SU-DHL-6 (cell line): ENCODE data around the gene CACNB3.

ENCODE experiments used
- EZH2phosphoT487 ChIP-seq: fragments of 200-600 bp; sonication (generic), shearing (Covaris generic); conservative IDR thresholded peaks from 2 replicates; pipeline ENCODE4 v1.6.1; 2018; ENCODE audit warnings: mild to moderate bottlenecking, antibody characterized with exemption, low read length, moderate library complexity, mixed read lengths
- TF ChIP-seq, protein P1 (sequence below): fragments of 200-600 bp; sonication (generic); IDR thresholded peaks from one replicate; pipeline ENCODE4 v1.5.1; 2017; ENCODE audit warnings: antibody characterized with exemption, mild to moderate bottlenecking, low read length, moderate library complexity; ENCODE audit not compliant: insufficient read depth, poor library complexity, severe bottlenecking

DNA sequence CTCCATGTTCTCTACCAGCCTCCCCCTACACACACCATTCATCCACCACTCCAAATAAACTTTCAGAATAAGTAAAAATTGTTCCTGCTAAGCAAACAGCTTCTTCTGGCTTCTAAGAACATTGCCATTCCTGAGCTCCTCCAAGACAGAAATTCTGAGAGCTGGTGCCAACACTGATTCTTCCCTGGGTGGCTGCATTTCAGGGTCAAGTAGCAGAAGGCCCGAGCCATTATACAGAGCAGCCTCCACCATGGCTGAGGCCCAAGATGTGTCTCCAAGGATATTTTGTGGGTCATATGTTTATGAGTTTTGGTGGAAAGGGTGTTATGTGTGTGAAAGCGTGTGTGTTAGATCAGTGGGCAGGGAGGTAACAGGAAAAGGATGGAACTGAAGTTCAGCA, 50.9 kb downstream of the CACNB3 start:
- TF ChIP-seq, protein P1, sequence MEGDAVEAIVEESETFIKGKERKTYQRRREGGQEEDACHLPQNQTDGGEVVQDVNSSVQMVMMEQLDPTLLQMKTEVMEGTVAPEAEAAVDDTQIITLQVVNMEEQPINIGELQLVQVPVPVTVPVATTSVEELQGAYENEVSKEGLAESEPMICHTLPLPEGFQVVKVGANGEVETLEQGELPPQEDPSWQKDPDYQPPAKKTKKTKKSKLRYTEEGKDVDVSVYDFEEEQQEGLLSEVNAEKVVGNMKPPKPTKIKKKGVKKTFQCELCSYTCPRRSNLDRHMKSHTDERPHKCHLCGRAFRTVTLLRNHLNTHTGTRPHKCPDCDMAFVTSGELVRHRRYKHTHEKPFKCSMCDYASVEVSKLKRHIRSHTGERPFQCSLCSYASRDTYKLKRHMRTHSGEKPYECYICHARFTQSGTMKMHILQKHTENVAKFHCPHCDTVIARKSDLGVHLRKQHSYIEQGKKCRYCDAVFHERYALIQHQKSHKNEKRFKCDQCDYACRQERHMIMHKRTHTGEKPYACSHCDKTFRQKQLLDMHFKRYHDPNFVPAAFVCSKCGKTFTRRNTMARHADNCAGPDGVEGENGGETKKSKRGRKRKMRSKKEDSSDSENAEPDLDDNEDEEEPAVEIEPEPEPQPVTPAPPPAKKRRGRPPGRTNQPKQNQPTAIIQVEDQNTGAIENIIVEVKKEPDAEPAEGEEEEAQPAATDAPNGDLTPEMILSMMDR = no peak
- TF ChIP-seq EZH2phosphoT487 = no peak
